Subcutaneous adipose tissue (tissue), 4 donors: ENCODE data around the gene GALNT3. TPM values are rescaled to one million over a fixed set of nuclear protein-coding genes. Genes with fewer than 3 reads are reported as not detected.

ENCODE experiments used
- total RNA-seq, 4 donors: library from RNA; depleted of rRNA; stranded (reverse); fragments of >200 nt; gene quantifications; one replicate each; pipeline ENCODE4 v1.1.0, GENCODE V29; 2016
- TF ChIP-seq, protein P1 (sequence below): fragments of 450-650 bp; IDR thresholded peaks from one replicate; pipeline ENCODE4 v1.5.1; 2016; ENCODE audit warnings: low read depth, mild to moderate bottlenecking, control low read depth, antibody characterized with exemption, moderate library complexity

The GALNT3 gene
- 1 to 10 TPM in 3 of 4 donors, under 1 TPM in 1; 0.33 to 5.5 (median 3.5) TPM for total RNA-seq

DNA sequence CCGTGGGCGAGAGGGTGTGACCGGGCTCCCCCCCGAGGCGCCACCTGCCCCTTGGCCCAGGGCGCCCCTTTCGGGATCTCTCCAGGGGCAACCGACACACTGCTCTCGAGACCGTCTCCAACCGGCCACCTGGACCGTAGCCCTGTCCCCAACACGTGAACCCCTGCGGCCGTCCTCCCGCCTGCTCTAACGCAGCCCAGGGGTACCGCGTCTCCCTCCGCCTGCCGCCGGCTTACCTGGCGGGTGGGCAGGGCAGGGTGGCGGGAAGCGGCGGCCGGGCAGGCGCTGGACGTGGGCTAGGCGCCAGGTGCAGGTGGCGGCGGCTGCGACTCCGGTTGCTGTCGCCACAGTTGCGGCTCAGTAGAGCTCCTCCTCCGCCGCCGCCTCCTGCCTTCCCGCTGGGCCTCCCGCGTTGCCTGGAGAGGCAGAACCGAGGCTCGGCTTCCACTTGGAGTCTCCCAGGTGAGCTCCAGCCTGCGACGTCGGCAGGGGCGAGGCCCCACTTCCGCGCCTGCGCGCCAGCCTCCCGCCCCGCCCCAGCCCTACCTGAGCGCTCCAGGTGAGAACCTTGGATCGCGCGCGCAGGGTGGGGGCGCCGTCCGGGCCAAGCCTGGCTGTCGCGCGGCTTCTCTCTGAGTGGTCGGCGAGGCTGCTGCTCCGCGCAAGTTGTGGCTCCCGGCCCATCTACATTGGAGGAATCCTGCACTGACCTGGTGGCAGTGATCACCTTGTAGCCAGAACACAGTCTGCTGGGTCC, at the start of gene GALNT3:
Gene GALNT3 (minus strand): TSS at position 469 of the 757 bp plus-strand sequence. CDS start 23,547 bp downstream, outside the sequence.
- TF ChIP-seq, protein P1, sequence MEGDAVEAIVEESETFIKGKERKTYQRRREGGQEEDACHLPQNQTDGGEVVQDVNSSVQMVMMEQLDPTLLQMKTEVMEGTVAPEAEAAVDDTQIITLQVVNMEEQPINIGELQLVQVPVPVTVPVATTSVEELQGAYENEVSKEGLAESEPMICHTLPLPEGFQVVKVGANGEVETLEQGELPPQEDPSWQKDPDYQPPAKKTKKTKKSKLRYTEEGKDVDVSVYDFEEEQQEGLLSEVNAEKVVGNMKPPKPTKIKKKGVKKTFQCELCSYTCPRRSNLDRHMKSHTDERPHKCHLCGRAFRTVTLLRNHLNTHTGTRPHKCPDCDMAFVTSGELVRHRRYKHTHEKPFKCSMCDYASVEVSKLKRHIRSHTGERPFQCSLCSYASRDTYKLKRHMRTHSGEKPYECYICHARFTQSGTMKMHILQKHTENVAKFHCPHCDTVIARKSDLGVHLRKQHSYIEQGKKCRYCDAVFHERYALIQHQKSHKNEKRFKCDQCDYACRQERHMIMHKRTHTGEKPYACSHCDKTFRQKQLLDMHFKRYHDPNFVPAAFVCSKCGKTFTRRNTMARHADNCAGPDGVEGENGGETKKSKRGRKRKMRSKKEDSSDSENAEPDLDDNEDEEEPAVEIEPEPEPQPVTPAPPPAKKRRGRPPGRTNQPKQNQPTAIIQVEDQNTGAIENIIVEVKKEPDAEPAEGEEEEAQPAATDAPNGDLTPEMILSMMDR = no peak

DNA sequence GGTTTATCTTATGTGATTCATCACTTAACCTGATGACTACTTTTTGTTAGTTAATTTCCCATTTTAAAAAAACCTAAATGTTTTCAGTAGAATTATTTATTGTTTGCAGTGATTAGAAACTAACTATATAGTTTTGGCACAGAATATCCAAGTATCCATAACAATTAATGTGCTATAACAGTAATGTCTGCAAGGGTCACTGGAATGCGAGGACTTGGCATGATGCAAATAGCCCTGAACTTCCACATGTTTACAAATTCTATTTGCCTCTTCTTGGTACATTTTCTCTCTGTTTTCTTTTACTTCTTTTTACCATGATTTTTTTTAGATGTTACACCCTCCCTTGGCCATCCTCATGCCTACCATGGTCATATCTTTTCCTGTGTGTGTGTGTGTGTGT, 49.3 kb upstream of the GALNT3 start:
- TF ChIP-seq, protein P1 = no peak

DNA sequence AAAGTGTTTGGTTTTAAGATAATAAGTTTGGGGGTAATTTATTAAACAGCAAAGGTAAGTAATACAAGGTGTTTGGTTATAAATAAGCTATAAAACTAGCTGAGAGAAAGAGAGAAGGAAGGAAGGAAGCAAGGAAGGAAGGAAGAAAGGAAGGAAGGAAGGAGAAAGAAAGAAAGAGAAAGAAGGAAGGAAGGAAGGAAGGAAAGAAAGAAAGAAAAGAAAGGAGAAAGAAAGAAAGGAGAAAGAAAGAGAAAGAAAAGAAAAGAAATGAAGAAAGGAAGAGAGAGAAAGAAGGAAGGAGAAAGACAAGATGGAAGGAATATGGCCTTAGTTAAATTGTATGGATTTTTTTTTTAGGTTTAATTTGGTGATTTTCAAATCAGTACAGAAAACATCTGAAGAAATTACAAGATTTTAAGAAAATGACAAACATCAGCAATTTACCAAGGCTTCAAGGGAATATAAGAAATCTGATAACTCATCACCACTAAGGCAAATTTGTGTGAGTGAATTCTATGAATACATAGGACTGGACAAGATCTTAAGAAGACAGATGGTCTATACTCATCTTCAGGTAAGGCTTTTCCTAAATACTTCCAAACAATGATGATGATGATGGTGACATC, 46.4 kb upstream of the GALNT3 start:
- TF ChIP-seq, protein P1 = no peak

DNA sequence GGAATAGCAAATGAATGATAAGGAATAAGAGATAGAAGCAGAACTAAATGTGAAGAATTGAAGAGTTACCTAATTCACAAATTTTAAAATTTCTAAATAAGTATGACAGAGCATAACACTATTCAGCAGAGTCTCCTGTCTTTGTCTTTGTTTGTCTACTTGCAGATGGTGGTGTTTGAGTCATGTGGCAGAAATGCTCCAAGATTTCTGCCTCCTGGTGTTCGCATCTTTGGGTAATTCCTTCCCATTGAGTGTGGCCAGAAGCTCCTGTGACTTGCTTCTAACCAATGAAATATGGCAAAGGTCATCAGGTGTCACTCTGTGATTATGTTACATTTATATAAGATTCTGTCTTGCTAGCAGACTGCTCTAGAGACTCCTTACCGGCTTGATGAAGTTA, 45.6 kb upstream of the GALNT3 start:
- TF ChIP-seq, protein P1 = no peak

DNA sequence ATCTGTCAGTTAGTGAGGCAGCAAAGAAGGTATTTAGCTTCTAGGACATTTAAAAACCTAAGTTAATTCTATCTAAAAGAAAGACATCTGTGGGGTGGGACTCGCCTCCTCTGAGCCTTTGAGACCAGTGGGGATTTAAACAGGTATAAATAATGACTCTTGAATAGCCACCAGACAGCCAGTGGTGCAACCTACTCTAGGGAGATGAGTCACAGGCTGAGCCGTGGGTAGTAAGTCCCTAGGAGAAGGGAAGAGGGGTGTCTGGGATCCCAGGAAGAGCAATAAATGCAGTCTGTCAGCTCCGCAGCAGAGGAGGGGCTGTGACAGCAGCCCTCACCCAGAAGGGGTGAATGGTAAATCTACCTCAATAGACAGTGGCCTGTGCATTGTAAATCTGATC, 43.1 kb upstream of the GALNT3 start:
- TF ChIP-seq, protein P1 = no peak

DNA sequence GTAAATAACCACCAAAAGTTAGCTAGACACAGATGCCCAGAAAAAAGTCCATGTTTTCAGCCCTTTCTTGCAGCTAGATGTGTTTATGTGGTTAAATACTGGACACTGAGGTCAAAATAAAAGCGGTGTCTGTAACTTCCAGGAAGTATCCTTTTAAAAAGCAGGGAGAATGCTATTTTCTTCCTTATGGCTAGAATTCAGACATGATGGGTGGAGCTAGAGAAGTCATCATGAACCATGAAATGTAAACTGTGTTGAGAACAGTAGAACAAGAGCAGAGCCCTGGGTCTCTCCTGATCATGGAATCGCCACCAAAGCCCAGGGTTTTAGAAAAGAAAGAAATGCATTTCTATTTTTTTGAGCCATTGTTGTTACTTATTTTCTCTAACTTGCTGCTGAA, 41.3 kb upstream of the GALNT3 start:
- TF ChIP-seq, protein P1 = no peak

DNA sequence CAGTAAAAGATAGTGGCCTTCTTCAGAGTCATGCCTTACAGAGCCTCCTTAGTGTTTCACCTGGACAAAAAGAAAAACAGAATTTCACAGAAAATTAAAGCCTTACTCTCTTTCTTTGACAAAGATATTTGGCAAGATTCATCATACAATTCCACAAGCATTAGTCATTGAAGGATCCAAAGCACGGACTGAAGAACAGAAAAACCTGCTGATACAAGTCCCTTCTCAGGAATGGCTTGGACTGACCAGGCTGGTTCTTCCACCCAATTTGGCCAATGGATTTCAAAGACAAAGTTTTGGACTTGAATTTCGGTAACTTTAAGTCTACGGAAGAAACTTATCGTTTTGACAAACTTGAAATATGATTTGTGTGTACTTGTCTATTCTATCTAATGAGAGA, 39.1 kb upstream of the GALNT3 start:
- TF ChIP-seq, protein P1 = no peak
